Stimulated activated CD8-positive, alpha-beta memory T cell treated with anti-CD3 and anti-CD28 coated beads, Interleukin-7, amount 100 ng/mL, for 48 hours (primary cell): Measurements from ENCODE around the gene PLA2G3.
A peak's percentile ranks its signal among the peaks of the same experiment; 100 is the strongest.
"Not testable (repeated sequence)": the region's sequence is repeated elsewhere in the genome, so short reads cannot be mapped to it uniquely, and the experiment has no call there.

Experiments
- DNase-seq, 2 donors: peaks; one replicate each; pipeline ENCODE4 v3.0.0-alpha.2; 2020; ENCODE audit warnings: low read depth in 1 of 2; ENCODE audit errors: extremely low read depth in 1 of 2

Gene PLA2G3

GRCh38 chr22:31124811-31125465 lies 15.4 kb downstream of the PLA2G3 start:
- no peak for DNase-seq

DNA sequence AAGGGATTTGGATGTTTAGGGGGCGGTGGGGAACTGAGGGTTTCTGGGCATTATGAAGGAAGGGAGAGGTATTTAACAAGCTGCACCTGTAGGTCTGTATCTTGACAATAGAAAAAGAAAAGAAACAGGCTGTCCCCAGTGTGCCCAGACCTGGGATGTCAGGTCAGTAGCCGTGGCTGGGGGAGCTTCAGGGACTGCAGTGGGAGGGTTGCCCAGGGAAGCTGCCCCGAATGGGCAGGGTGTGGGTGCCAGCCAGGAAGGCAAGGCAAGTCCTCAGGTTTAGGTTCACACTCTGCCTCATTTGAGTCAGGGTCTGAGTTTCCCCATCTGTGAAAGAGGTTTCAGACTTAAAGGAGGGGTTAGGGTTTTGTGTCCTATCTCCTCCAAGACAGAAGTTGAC lies 16.0 kb downstream of the PLA2G3 start:
- DNase-seq, result no peak

DNA sequence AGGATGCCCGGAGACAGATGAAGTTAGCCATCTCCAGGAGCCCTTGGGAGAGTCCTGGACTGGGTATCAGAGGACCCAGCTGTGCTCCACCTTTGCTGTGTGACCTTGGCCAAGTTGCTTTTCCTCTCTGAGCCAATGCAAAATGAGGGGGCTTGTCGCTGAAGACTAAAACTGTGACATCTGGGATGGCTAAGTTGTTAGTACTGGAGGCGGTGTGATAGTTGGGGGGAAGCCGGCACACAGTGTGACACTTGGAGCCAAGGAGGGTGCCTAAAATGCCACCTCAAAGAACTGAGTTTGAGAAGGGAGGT lies 17.1 kb downstream of the PLA2G3 start:
- DNase-seq, result no peak

DNA sequence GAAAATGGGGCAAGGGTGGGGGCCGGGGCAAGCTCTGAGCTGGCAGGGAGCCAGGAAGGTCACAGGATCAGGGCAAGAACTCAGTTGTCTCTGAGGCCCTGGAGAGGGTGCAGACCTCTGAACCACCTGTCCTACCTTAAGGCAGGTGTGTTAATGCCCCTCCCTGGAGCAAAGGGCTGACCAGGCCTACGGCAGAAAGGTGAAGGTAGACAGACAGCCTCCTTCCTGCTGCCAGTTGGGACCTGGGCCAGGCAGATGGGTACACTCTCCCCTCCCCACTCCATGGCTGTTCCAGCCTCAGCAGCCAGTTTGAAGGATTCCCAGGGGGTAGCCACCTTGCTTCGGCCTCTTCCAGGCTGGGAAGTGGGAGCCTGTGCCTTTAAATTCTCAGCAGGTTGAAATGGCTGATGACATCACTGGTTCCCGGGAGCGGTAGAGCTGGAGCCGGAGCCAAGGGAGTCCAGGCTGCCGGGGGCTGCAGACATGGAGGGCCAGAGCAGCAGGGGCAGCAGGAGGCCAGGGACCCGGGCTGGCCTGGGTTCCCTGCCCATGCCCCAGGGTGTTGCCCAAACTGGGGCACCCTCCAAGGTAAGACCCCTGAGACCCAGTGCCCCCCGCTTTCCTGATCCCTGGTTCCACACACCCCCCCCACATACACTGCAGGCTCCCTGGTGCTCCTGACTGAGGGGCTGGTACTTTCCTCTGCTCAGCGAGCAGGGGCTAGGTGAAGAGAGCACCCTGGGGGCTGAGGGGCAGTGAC lies 17.6 kb downstream of the PLA2G3 start, which contains the start of gene INPP5J:
Gene INPP5J, plus strand, starts transcription at position 435 of the 760 bp plus-strand sequence. Its CDS starts 49 bp downstream, at position 484.
- no peak for DNase-seq

- DNase-seq, result no peak
Measured at GRCh38 chr22:31122196-31122531, 18.1 kb downstream of the PLA2G3 start.

DNA sequence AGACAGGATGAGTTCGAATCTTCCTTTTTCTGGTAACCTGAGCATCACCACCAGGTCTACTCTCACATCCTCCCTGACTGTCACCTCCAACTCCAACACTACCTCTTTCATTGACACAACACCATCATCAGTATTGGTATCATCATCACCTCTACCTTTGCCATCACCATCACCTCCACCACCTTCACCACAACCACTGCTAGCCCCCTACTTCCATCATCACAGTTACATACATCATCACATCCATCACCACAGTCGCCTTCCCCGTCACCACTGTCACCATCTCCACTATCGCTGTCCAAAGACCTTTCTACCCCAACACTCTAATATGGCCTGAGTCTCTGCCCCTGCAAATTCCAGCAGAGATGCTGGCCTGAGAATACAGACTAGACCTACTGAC lies 18.9 kb downstream of the PLA2G3 start:
- DNase-seq, result no peak

- no peak for DNase-seq
Measured at GRCh38 chr22:31120642-31121041, 19.7 kb downstream of the PLA2G3 start.

DNA sequence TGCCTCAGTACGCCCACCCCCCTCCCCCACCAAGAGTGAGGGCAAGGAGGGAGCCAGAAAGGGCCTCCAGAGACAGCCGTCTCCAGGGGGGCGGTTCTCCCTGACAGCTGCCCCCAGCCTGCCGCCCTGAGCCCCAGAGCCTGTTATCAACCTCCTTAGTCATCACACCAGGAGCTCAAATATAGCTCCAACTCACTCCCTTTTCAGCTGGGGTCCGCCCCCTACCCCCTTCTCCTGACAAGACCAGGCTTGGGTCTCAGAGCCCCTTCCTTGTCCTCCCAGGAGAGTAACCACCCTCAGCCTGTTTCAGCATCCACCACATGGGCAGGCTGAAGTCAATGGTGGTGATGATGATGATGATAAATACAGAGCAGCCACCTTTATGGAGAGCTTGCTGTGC lies 20.1 kb downstream of the PLA2G3 start:
- DNase-seq, result no peak

GRCh38 chr22:31119026-31119717 lies 21.1 kb downstream of the PLA2G3 start:
- DNase-seq, result no peak

DNA sequence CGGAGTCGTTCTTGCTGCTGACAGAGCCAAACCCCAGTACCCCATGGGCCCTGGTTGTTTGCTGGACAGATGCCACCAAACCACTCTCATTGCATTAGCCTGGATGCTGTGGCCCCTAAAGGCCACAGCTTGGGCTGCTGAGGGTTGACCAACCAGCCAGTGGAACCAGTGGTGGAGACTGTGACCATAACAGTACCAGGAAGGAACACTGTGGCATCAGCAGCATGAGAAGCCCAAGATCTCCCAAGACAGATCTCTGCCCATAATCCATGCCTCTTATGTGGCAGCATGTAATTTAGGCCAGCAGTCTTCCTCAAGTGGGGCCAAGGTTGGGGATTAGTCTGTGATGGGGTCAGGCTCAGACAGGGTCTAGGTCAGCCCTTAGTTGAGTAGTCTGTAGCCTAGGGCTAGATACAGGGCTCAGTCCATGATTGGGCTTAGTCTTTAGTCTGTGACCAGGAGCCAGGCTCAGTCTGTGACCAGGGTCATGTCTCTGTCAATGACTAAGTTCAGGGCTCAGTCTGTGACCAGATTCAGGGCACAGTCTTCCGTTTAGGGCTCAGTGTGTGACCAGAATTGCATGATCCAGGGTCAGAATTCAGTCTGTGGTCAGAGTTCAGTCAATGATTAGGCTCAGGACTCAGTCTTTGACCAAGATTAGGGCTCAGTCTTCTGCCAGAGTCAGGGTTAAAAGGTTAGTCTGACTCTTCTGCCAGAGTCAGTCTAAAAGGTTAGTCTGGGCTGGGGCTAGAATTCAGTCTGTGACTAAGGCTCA lies 22.1 kb downstream of the PLA2G3 start:
- no peak for DNase-seq

- not testable (repeated sequence) for DNase-seq
Measured at GRCh38 chr22:31112547-31113091, 27.7 kb downstream of the PLA2G3 start.

- DNase-seq, result no peak
Measured at GRCh38 chr22:31107894-31108218, 32.5 kb downstream of the PLA2G3 start.

DNA sequence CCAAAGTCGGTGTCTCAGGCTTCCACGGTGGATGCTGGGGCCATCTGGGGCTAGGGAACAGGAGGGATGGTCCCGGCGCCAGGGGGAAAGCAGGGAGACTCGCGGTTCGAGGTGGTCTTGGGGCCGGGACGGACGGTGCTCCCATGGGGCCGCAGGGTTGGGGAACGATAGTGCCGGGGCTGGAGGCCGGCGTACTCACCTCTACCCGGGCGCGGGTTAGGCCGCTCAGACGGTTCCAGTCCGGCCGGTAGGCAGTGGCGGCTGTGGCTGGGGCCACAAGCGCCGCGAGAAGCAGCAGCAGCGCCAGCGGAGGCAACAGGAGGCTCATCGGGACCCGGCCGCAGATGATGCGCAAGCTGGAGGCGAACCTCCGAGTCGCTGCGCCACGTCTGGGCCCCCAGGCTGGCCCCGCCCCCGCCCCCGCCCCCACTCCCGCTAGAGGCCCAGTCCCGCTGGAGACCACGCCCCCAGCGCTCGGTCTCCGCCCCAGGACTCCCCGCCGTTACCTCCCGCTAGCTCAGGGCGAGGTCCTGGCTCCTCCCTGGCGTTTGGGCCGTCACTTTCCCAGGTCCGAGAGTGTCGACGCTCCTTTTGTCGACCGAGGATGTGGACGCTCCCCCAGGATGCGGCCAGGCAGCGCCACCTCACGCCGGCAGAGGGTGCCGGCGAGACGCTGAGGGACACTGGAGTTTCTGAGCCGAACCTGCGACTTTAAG lies 33.0 kb downstream of the PLA2G3 start, which contains the start of gene SELENOM:
Gene SELENOM, minus strand, starts transcription at position 391 of the 716 bp plus-strand sequence. Its CDS starts 63 bp downstream, at position 328.
- DNase-seq, result peak; percentile 64 to 81

GRCh38 chr22:31106731-31107177 lies 33.6 kb downstream of the PLA2G3 start:
- no peak for DNase-seq

DNA sequence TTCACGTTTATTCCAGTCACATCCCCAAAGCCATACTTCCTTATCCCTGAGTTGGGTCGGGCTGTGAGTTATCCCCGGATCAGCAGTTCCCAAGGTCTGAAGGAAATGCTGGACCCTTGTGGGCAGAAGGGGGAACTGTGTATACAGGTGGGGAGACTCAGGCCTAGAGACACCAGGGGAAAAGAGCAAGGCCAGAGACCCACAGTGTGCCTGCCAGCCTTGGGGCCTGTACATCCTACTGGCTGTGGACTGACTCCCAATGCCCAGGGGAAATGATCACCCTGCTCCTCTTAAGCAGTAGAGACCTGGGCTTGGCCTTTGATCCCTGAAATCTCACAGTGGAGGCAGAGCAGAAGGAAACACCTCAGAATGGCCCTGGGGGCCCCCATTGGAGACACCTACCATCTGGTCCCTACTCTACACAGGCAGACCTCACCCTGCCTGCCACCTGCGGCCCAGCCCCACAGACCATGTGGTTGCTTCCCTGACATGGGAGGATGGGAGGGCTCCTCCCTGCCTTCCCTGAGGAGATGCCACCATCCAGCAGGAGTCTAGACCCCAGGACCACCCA lies 34.2 kb downstream of the PLA2G3 start:
- DNase-seq, result no peak

GRCh38 chr22:31105282-31105929 lies 34.9 kb downstream of the PLA2G3 start:
- no peak for DNase-seq

DNA sequence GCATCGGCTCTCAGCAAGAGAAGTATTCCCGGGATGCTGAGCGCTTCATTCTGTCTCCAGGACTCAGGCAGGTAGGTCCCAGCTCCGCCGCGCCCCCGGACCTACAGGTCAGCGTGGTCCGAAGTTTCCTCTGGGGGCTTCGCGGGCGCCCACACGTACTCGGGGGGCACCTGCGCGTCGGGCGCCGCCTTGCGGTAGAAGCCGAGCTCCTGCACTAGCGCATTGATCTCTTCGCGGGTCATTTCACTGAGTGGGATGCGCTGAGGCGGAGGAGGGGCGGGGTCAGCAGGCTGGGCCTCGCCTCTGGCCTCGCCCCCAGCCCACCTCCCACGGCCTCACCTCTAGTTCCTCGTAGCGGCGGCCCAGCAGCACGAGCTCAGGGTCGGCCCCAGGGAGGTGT lies 35.4 kb downstream of the PLA2G3 start:
- no peak for DNase-seq

DNA sequence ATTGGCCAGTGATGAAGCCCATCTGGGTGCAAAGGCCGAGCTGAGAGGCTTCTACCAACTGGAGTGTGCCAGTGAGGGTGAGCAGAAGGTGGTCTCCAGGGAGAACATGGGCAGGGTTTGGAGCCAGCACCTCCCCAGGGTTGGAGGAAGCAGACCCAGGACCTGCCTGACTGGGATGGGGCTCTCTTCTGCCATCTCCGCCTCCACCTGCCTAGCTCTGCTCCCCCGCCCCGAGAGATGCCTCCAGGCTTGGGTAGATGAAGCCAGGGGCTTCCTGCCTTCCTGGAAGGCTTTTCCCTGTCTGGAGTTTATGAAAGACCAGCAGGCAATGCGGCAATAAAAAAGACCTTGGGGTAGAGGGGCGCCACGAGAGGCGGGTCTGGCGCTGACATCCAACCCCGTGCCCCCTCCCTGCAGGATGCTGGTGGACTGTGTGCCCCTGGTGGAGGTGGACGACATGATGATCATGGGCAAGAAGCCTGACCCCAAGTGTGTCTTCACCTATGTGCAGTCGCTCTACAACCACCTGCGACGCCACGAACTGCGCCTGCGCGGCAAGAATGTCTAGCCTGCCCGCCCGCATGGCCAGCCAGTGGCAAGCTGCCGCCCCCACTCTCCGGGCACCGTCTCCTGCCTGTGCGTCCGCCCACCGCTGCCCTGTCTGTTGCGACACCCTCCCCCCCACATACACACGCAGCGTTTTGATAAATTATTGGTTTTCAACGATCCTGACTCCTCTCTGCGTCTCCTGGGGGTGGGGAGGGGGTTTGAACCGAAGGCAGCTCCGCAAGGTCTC lies 36.2 kb downstream of the PLA2G3 start:
- DNase-seq, result no peak

DNA sequence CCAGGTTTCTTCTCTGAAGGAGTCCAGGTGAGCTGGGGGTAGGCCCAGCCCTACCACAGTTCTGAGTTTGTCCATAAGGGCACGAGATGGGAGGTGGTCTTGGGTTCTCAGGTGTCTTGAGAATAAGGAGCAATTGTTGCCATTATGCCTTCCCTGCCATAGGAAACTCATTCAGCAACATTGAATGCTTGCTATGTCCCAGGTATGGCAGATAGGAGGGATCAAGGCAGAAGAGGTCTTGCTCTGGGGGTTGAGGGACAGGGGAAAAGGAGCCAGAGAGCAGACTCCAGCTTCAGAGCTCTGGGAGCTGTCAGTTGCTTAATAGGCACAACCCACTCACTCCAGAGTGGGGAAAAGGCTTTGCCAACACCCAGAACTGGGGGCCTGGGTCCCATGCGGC lies 37.2 kb downstream of the PLA2G3 start:
- DNase-seq, result no peak
